Esophagus squamous epithelium (tissue), 5 donors: ENCODE data around the gene TBC1D17. TPM values are rescaled to one million over a fixed set of nuclear protein-coding genes. Genes with fewer than 3 reads are reported as not detected.

Source experiments
- DNase-seq: peaks from one replicate; lab custom pipeline; 2025; lab: John Stamatoyannopoulos, UW
- H3K27ac ChIP-seq, 4 donors: fragments of 200-600 bp; sonication (generic); one replicate each; pipeline ENCODE4 v1.5.1; 2016 to 2019; ENCODE audit warnings: mild to moderate bottlenecking in 1 of 4
- H3K27me3 ChIP-seq, 4 donors: fragments of 200-600 bp; sonication (generic); 1 replicate in 3 of 4; 2 replicates in 1 of 4; pipeline versions ENCODE4 v1.5.1 to v1.6.0; 2017 to 2021; ENCODE audit warnings: antibody characterized with exemption in 1 of 4
- H3K36me3 ChIP-seq, 3 donors: fragments of 200-600 bp; sonication (generic); one replicate each; pipeline ENCODE4 v1.5.1; 2016 to 2019
- H3K4me1 ChIP-seq, 3 donors: fragments of 200-600 bp; sonication (generic); one replicate each; pipeline ENCODE4 v1.5.1; 2017 to 2019
- H3K4me3 ChIP-seq, 4 donors: fragments of 200-600 bp; sonication (generic); 1 replicate in 3 of 4; 2 replicates in 1 of 4; pipeline ENCODE4 v1.5.1; 2016 to 2019; ENCODE audit warnings: mild to moderate bottlenecking in 2 of 4, moderate library complexity in 1 of 4
- H3K9me3 ChIP-seq, 3 donors: fragments of 200-600 bp; sonication (generic); one replicate each; pipeline ENCODE4 v1.5.1; 2016 to 2019
- CTCF ChIP-seq, 6 experiments: fragments of 450-650 bp in 4 of 6; fragments of 200-600 bp in 2 of 6; sonication (generic) in 2 of 6; IDR thresholded peaks; one replicate each; pipeline ENCODE4 v1.5.1; 2016 to 2019; ENCODE audit warnings: antibody characterized with exemption in 6 of 6, mild to moderate bottlenecking in 4 of 6, moderate library complexity in 4 of 6
- POLR2A ChIP-seq, 4 donors: fragments of 450-650 bp; IDR thresholded peaks; one replicate each; pipeline ENCODE4 v1.6.1; 2017; ENCODE audit warnings: antibody characterized with exemption in 4 of 4, mild to moderate bottlenecking in 4 of 4, moderate library complexity in 3 of 4
- WGBS, 2 donors: methylation state at CpG; one replicate each; pipeline ENCODE4 v1.1.5; 2018; 5-methylcytosine and 5-hydroxymethylcytosine counted together
- intact Hi-C: fragments of 100-400 bp; cut with DNase I; formaldehyde crosslinking; loops from one replicate; pipeline ENCODE4 v1.15.0; 2022
- total RNA-seq, 4 donors: library from RNA; depleted of rRNA; stranded (reverse); fragments of >200 nt; gene quantifications; one replicate each; pipeline ENCODE4 v1.1.0, GENCODE V29; 2016
- donor health status: DM: yes; HTN: yes; CAD: no.

Gene TBC1D17
- total RNA-seq, 4 donors from 2014 or later: 6.7 to 25.9 (median 16.9) TPM

GRCh38 chr19:49931293-49932040, 54.0 kb downstream of the TBC1D17 start:
- 92 to 93% methylated on average over 7 of the region's 7 CpGs for WGBS, 2 donors
- Histone ChIP-seq H3K27me3 (no peaks in the 10 kb centered on the region), H3K4me1 (peaks cover 10 to 35% (median 15%) of the 10 kb centered on the region in 3 donors), H3K36me3 (peaks cover 0 to 32% (median 0%) of the 10 kb centered on the region in 3 donors), H3K27ac (no peak overlapping the region), H3K9me3 (no peaks in the 10 kb centered on the region), H3K4me3 (no peak overlapping the region)
- TF ChIP-seq POLR2A (IDR thresholded peaks at IDR 0.05): no peak
- TF ChIP-seq CTCF (IDR thresholded peaks at IDR 0.05): no peak
- intact Hi-C loops: no loop called here
- no peak for DNase-seq

GRCh38 chr19:49932041-49932451, 54.5 kb downstream of the TBC1D17 start:
- DNase-seq: no peak
- WGBS, 2 donors: 86 to 88% methylated on average over 5 of the region's 5 CpGs
- H3K4me3 ChIP-seq: no peak overlapping the region
- intact Hi-C loops: no loop called here
- no peaks in the 10 kb centered on the region for H3K27me3 ChIP-seq
- no peak overlapping the region for H3K27ac ChIP-seq
- peaks cover 10 to 31% (median 15%) of the 10 kb centered on the region in 3 donors for H3K4me1 ChIP-seq
- no peaks in the 10 kb centered on the region for H3K9me3 ChIP-seq
- TF ChIP-seq POLR2A (IDR thresholded peaks at IDR 0.05) (no peak), CTCF (IDR thresholded peaks at IDR 0.05) (no peak)
- peaks cover 0 to 26% (median 0%) of the 10 kb centered on the region in 3 donors for H3K36me3 ChIP-seq

GRCh38 chr19:49932731-49933131, 55.2 kb downstream of the TBC1D17 start:
- intact Hi-C loops: no loop called here
- H3K36me3 ChIP-seq: peaks cover 0 to 19% (median 0%) of the 10 kb centered on the region in 3 donors
- no peaks in the 10 kb centered on the region for H3K9me3 ChIP-seq
- no peak overlapping the region for H3K27ac ChIP-seq
- H3K27me3 ChIP-seq: no peaks in the 10 kb centered on the region
- no peak for DNase-seq
- TF ChIP-seq CTCF (IDR thresholded peaks at IDR 0.05): no peak
- TF ChIP-seq POLR2A (IDR thresholded peaks at IDR 0.05): no peak
- peaks cover 6 to 28% (median 15%) of the 10 kb centered on the region in 3 donors for H3K4me1 ChIP-seq
- H3K4me3 ChIP-seq: no peak overlapping the region
- 91 to 95% methylated on average over 9 to 15 of the region's 25 CpGs for WGBS, 2 donors

GRCh38 chr19:49933643-49934042, 56.1 kb downstream of the TBC1D17 start:
- Histone ChIP-seq H3K9me3 (no peaks in the 10 kb centered on the region), H3K4me1 (peaks cover 4 to 24% (median 11%) of the 10 kb centered on the region in 3 donors), H3K27me3 (peaks cover 0 to 4% (median 0%) of the 10 kb centered on the region in 4 donors), H3K36me3 (peaks cover 0 to 18% (median 0%) of the 10 kb centered on the region in 3 donors), H3K4me3 (no peak overlapping the region), H3K27ac (no peak overlapping the region)
- no peak for DNase-seq
- WGBS, 2 donors: 95 to 98% methylated on average over 7 of the region's 8 CpGs
- intact Hi-C loops: no loop called here
- TF ChIP-seq POLR2A (IDR thresholded peaks at IDR 0.05) (no peak), CTCF (IDR thresholded peaks at IDR 0.05) (no peak)

- 61 to 73% methylated on average over 4 to 5 of the region's 5 CpGs for WGBS, 2 donors
- intact Hi-C loops: loop anchor here (5.0 kb wide), 1 partner anchor 51 kb away; no protein-coding TSS in a partner anchor
Measured at GRCh38 chr19:49936549-49936948, 59.0 kb downstream of the TBC1D17 start.

More at GRCh38 chr19:49936549-49936948, 59.0 kb downstream of the TBC1D17 start:
- DNase-seq: no peak
- H3K4me3 ChIP-seq: no peak overlapping the region
- peaks cover 0 to 4% (median 0%) of the 10 kb centered on the region in 4 donors for H3K27me3 ChIP-seq
- no peak overlapping the region for H3K27ac ChIP-seq
- peaks cover 4 to 9% (median 7%) of the 10 kb centered on the region in 3 donors for H3K4me1 ChIP-seq
- TF ChIP-seq CTCF (IDR thresholded peaks at IDR 0.05) (no peak), POLR2A (IDR thresholded peaks at IDR 0.05) (no peak)
- peaks cover 0 to 8% (median 0%) of the 10 kb centered on the region in 3 donors for H3K36me3 ChIP-seq
- H3K9me3 ChIP-seq: no peaks in the 10 kb centered on the region
